ENCODE data around the gene SLC24A2.

The SLC24A2 gene

DNA sequence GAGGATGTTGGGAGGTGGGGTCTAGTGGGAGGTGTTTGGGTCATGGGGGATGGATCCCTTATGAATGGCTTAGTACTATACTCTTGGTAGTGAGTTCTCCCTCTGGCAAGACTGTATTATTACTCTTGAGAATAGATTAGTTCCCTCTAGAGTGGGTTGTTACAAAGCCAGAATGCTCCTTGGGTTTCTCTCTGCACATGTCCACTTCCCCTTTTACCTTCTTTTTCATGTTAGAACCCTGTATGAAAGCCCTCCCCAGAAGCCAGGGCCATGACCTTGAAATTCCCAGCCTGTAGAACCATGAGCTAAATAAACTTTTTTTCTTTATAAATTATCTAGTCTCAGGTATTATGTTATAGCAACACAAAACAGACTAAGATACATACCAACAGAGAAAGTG lies 31.1 kb downstream of the SLC24A2 start:
- DNase-seq (ENCODE audit: low read depth), result no peak

DNA sequence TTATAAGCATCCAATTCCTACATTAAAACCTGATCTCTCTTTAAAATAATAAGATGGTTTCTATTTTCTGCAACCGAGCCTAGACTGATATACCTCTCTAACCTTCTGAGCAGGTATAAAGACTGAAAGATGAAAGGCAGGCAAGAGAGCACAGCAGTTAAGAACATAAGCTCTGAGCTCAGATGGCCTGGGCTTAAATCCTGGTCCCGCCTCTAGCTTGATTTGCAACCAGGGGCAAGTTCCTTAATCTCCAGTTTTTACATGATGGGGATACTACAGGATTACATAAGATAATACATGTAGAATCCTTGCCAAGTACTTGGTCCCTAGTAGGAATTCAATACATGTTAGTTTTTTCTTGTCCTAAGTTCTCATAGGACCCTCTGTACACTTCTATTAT lies 33.9 kb downstream of the SLC24A2 start:
- no peak for DNase-seq (ENCODE audit: low read depth)

DNA sequence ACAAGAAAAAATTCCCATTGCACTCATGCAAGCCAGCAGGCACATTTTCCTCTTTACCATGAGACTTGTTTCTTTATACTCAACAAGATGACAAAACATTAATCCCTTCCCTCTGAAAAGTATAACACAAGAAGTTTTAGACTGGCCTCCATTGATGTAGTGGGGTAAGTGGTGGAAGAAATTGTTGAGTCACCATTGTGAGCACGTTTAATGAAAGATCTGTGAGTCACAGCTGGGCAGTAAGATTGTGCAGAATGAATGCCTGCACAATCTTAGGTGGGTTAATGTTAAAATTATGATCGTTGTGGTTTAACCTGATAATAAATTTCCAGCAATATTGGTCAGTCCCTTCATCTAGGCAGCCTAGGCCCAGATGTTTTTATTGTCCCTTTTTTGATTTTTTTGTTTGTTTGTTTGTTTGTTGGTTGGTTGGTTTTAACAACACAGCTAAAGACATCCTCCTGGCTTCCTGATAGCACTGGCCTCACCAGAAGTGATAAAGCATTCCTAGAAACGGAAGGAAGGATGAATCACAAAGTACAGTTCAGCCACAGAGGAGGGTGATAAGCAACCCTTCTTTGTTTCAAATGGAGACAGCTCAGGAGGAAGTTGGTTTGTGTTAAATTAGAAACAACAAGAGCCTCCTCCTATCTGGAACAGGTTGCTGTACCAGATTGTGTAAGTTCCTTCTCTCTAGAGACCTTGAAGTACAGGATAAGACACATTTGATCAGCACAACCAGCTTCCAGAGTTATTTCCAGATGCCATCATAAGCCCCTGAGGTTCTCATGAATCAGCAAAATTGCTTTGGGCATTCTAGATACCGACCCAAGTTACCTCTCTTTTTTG lies 40.3 kb downstream of the SLC24A2 start:
- peak; percentile 80 for DNase-seq (ENCODE audit: low read depth)

DNA sequence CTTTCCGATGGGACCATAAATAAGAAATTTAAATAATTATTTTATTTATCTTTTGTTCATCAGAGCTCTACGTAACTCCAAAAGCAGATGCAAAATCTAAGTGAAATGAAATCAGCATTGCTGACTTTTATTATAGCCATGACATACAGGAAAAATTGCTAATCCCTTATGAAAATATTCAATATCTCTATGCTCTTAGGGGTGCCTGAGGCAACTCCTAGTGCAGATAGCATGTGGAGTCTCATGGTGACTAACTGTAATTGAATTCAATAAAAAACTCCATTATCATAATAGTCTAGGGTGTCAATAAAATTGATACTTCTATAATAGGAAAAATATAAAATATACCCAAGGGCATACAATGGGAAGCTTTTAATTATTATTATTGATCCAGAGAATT lies 42.6 kb downstream of the SLC24A2 start:
- no peak for DNase-seq (ENCODE audit: low read depth)

DNA sequence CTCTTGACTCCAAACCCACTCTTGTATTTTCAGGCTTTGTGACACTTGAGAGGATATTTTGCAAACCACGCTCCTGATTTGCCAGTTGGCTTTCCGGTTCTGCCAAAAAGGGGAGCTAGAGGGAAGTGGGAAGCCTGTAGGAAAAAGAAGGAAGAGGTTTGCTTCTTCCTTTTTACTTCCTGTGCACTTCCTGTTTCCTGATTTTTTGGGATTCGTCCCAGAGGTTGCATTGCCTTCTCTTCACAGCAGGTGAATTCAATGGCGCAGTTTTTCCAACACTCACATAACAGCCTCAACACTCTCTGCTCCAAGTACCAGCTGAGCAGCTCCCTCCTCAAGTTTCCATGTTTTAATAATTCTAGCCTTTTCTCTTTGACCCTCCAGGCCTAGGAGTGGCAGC lies 47.7 kb downstream of the SLC24A2 start:
- no peak for DNase-seq (ENCODE audit: low read depth)
